Measurements from ENCODE around the gene MYO3A. TPM values are rescaled to one million over a fixed set of nuclear protein-coding genes. Genes with fewer than 3 reads are reported as not detected.

Gene MYO3A
- total RNA-seq, 4 donors from 2014 or later, result 0.21 to 0.39 (median 0.22) TPM; not detected in 1

- WGBS, 2 donors, result 34 to 42% methylated on average over 2 of the region's 2 CpGs
- no peak overlapping the region for H3K27ac ChIP-seq
- no peaks in the 10 kb centered on the region for H3K4me1 ChIP-seq
- DNase-seq (ENCODE audit: low spot score in 2 of 2), result no peak
- no peaks in the 10 kb centered on the region for H3K9me3 ChIP-seq
- TF ChIP-seq CTCF (IDR thresholded peaks at IDR 0.05) (no peak), POLR2A (IDR thresholded peaks at IDR 0.05) (no peak)
- H3K36me3 ChIP-seq, result no peaks in the 10 kb centered on the region
- H3K27me3 ChIP-seq, result no peaks in the 10 kb centered on the region
- H3K4me3 ChIP-seq, result no peak overlapping the region
These were observed 19.3 kb upstream of the MYO3A start for GRCh38 chr10:25914776-25915175.

DNA sequence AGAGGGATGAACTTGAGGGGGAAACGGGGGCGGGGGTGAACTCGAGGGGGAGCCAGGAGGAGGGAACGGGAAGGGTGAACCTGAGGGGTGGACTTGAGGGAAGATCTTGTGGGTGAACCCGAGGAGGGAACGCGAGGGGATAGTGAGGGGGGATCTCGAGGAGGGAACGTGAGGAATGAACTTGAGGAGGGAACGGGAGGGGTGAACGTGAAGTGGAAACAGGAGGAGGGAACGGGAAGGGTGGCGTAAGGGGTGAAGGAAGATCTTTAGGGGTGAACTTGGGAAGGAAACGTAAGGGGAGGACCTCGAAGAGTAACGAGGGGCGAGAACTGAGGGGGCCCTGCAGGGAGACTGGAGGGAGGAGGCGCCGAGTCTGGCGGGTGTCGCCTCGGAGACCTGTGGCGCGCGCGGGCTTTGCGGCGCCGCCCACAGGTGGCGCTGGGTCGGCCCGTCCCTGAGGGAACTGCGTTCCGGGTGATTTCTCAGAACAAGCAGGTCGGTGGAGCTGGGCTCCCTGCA, 651 bp downstream of the MYO3A start:
- H3K27me3 ChIP-seq, result peaks cover 0 to 29% of the 10 kb centered on the region in 2 donors
- H3K27ac ChIP-seq, result no peak overlapping the region
- TF ChIP-seq POLR2A (IDR thresholded peaks at IDR 0.05), result no peak
- peak in 2 of 5 experiments; percentile 19 to 24 for TF ChIP-seq CTCF (IDR thresholded peaks at IDR 0.05)
- H3K4me1 ChIP-seq, result peaks cover 0 to 18% (median 0%) of the 10 kb centered on the region in 4 donors
- WGBS, 2 donors, result 2% methylated on average over 35 of the region's 35 CpGs
- no peaks in the 10 kb centered on the region for H3K36me3 ChIP-seq
- peaks cover 0 to 4% (median 0%) of the 10 kb centered on the region in 4 donors for H3K9me3 ChIP-seq
- DNase-seq (ENCODE audit: low spot score in 2 of 2), result no peak
- H3K4me3 ChIP-seq, result peak overlapping the region in 3 of 4 donors; percentile 17 to 49 (median 29)

DNA sequence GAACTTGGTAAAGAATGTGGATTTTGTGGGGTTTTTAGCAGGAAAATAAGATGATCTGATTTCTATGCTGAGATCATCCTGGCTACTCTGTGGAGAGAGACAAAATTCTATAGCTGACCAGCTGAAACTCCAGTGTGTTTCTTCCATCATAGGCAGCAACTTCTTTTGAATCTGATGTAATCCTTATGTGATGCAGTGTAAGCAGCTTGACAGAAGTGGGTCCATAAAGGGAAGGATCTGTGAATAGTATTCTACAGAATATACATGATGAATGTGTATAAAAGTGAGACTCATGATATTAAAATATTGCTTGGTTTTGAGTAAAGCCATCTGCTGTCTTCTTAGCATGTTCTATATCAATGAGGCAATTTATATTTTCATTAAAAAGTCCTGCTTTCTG, 4.4 kb downstream of the MYO3A start:
- no peak for DNase-seq (ENCODE audit: low spot score in 2 of 2)
- TF ChIP-seq EP300 (IDR thresholded peaks at IDR 0.05) (no peak), CTCF (IDR thresholded peaks at IDR 0.05) (no peak), POLR2A (IDR thresholded peaks at IDR 0.05) (no peak)
- H3K4me3 ChIP-seq, result no peak overlapping the region
- H3K4me1 ChIP-seq, result peaks cover 0 to 18% (median 0%) of the 10 kb centered on the region in 4 donors
- no peak overlapping the region for H3K27ac ChIP-seq
- no peaks in the 10 kb centered on the region for H3K36me3 ChIP-seq
- peaks cover 0 to 2% (median 0%) of the 10 kb centered on the region in 4 donors for H3K9me3 ChIP-seq
- H3K27me3 ChIP-seq, result peaks cover 0 to 26% of the 10 kb centered on the region in 2 donors

DNA sequence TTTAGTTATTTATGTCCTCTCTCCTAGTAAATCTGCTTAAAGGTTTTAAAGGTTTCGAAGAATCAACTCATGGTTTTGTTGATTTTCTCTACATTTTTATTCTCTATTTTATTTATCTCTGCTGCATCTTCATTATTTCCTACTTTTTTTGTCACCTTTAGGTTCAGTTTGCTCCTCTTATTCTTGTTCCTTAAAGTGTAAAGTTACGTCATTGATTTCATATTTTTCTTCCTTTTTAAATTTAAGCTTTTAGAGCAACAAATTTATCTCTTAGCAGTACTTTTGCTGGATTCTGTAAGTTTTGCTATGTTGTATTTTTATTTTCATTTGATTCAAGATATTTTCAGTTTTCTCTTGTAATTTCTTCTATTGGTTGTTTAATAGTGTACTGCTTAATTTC, 10.7 kb downstream of the MYO3A start:
- Histone ChIP-seq H3K4me1 (no peaks in the 10 kb centered on the region), H3K4me3 (no peak overlapping the region), H3K36me3 (no peaks in the 10 kb centered on the region), H3K9me3 (peaks cover 0 to 10% (median 0%) of the 10 kb centered on the region in 4 donors), H3K27ac (no peak overlapping the region), H3K27me3 (no peaks in the 10 kb centered on the region)
- 92 to 96% methylated on average over 2 of the region's 2 CpGs for WGBS, 2 donors
- DNase-seq (ENCODE audit: low spot score in 2 of 2), result no peak
- TF ChIP-seq CTCF (IDR thresholded peaks at IDR 0.05), result no peak
- no peak for TF ChIP-seq EP300 (IDR thresholded peaks at IDR 0.05)
- TF ChIP-seq POLR2A (IDR thresholded peaks at IDR 0.05), result no peak

GRCh38 chr10:25952857-25953256, 18.8 kb downstream of the MYO3A start:
- Histone ChIP-seq H3K36me3 (no peaks in the 10 kb centered on the region), H3K4me3 (no peak overlapping the region), H3K27ac (no peak overlapping the region), H3K4me1 (no peaks in the 10 kb centered on the region), H3K9me3 (peaks cover 0 to 3% (median 0%) of the 10 kb centered on the region in 4 donors), H3K27me3 (no peaks in the 10 kb centered on the region)
- no peak for DNase-seq (ENCODE audit: low spot score in 2 of 2)
- WGBS, 2 donors, result 68 to 75% methylated on average over 2 of the region's 2 CpGs
- TF ChIP-seq CTCF (IDR thresholded peaks at IDR 0.05), result no peak
- no peak for TF ChIP-seq EP300 (IDR thresholded peaks at IDR 0.05)
- TF ChIP-seq POLR2A (IDR thresholded peaks at IDR 0.05), result no peak

All from tibial nerve (tissue), 4 donors.